ENCODE measurements around the gene PDE4D. TPM values are rescaled to one million over a fixed set of nuclear protein-coding genes. Genes with fewer than 3 reads are reported as not detected.
A peak's percentile ranks its signal among the peaks of the same experiment; 100 is the strongest.

Gene PDE4D
- total RNA-seq, 5 donors from 2014 or later (not counting 1 experiment from before 2014, with no cell fraction given): 45.1 to 136 (median 64.9) TPM

DNA sequence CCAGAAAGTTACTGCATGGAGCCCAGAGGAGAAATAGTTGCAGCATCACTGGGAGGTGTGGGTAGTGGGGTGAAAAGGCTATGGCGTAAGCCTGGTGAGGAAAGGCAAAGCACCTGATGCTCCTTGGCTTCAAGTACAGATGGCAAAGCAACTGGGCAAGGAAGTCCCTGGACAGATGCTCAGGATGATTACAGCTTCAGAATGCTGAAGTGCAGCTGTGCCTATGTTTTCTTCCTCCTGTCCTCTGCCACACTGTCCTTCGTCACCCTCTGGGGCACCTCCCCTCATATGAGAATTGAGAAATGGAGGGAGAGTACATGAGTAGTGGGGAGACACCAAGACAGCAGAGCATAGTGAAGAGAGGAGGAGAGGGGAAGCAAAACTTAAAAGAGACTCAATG lies 328.0 kb downstream of the PDE4D start:
- Mint-ChIP-seq H3K36me3 (no peaks in the 10 kb centered on the region), H3K27ac (no peak overlapping the region), H3K4me1 (peaks cover 7 to 20% (median 8%) of the 10 kb centered on the region in 3 donors), H3K4me3 (no peak overlapping the region), H3K27me3 (no peaks in the 10 kb centered on the region), H3K9me3 (no peaks in the 10 kb centered on the region)
- Histone ChIP-seq H3K4me1 (ENCODE audit: control insufficient read depth in 1 of 2, extremely low read depth in 1 of 2, insufficient read depth in 2 of 2, low read length in 2 of 2) (peaks cover 0 to 2% of the 10 kb centered on the region in 2 experiments), H3K9me3 (no peaks in the 10 kb centered on the region), H3K4me3 (ENCODE audit: control insufficient read depth in 1 of 2, extremely low read depth in 1 of 2, low read length in 1 of 2) (no peak overlapping the region), H3K27ac (ENCODE audit: low read length) (no peak overlapping the region), H3K27me3 (replicated peaks in 1 of 2; ENCODE audit: control insufficient read depth in 2 of 2, extremely low read depth in 1 of 2, insufficient read depth in 2 of 2, low read length in 1 of 2) (no peaks in the 10 kb centered on the region), H3K36me3 (ENCODE audit: control insufficient read depth in 2 of 2, extremely low read depth in 1 of 2, insufficient read depth in 1 of 2, low read length in 1 of 2) (no peaks in the 10 kb centered on the region)
- CTCF ChIA-PET: no interaction called here
- 78% methylated on average over 1 of the region's 2 CpGs for WGBS (ENCODE audit: insufficient coverage)
- POLR2A ChIA-PET: no interaction called here
- no peak for DNase-seq
- no peak for ATAC-seq (replicated peaks in 1 of 4)

GRCh38 chr5:59564895-59565294 lies 328.6 kb downstream of the PDE4D start:
- WGBS (ENCODE audit: insufficient coverage): 82% methylated on average over 1 of the region's 1 CpG
- POLR2A ChIA-PET: no interaction called here
- Histone ChIP-seq H3K27me3 (replicated peaks in 1 of 2; ENCODE audit: control insufficient read depth in 2 of 2, extremely low read depth in 1 of 2, insufficient read depth in 2 of 2, low read length in 1 of 2) (no peaks in the 10 kb centered on the region), H3K4me1 (ENCODE audit: control insufficient read depth in 1 of 2, extremely low read depth in 1 of 2, insufficient read depth in 2 of 2, low read length in 2 of 2) (peaks cover 0 to 2% of the 10 kb centered on the region in 2 experiments), H3K4me3 (ENCODE audit: control insufficient read depth in 1 of 2, extremely low read depth in 1 of 2, low read length in 1 of 2) (no peak overlapping the region), H3K36me3 (ENCODE audit: control insufficient read depth in 2 of 2, extremely low read depth in 1 of 2, insufficient read depth in 1 of 2, low read length in 1 of 2) (no peaks in the 10 kb centered on the region), H3K27ac (ENCODE audit: low read length) (no peak overlapping the region), H3K9me3 (no peaks in the 10 kb centered on the region)
- no peaks in the 10 kb centered on the region for H3K9me3 Mint-ChIP-seq
- ATAC-seq (replicated peaks in 1 of 4): no peak
- no peaks in the 10 kb centered on the region for H3K36me3 Mint-ChIP-seq
- no peaks in the 10 kb centered on the region for H3K27me3 Mint-ChIP-seq
- peaks cover 7 to 20% (median 8%) of the 10 kb centered on the region in 3 donors for H3K4me1 Mint-ChIP-seq
- CTCF ChIA-PET: no interaction called here
- H3K4me3 Mint-ChIP-seq: no peak overlapping the region
- no peak overlapping the region for H3K27ac Mint-ChIP-seq
- no peak for DNase-seq

DNA sequence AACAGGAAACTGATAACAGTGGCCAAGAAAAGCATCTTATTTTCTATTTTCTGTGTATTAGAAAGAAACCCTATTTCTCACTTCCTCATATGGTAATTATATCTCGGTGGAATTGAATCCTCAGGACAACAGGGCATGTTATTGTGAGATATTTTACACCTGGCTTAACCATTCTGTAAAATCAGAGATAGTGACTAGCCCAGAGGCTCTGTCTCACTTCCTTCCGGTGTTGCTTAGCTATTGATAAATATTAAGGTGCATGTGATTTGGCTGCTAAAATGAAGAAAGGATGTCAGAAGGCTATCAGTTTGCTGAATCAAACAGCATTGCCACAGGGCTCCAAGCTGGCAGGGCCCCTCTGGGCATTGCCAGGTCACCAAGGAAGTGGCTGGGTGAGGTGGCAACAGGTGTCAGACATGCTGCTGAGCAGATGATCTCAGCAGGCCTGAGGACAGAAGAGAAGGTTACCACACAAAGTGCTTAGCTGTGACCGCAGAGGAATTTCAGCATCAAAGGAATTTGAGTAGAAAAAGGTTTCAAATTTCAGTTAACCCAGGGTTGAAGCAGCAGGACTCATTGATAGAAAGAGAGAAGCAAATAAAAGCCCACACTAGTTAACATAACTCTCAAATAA lies 330.7 kb downstream of the PDE4D start:
- Histone ChIP-seq H3K27me3 (replicated peaks in 1 of 2; ENCODE audit: control insufficient read depth in 2 of 2, extremely low read depth in 1 of 2, insufficient read depth in 2 of 2, low read length in 1 of 2) (no peaks in the 10 kb centered on the region), H3K4me3 (ENCODE audit: control insufficient read depth in 1 of 2, extremely low read depth in 1 of 2, low read length in 1 of 2) (no peak overlapping the region), H3K36me3 (ENCODE audit: control insufficient read depth in 2 of 2, extremely low read depth in 1 of 2, insufficient read depth in 1 of 2, low read length in 1 of 2) (no peaks in the 10 kb centered on the region), H3K27ac (ENCODE audit: low read length) (no peak overlapping the region), H3K9me3 (no peaks in the 10 kb centered on the region), H3K4me1 (ENCODE audit: control insufficient read depth in 1 of 2, extremely low read depth in 1 of 2, insufficient read depth in 2 of 2, low read length in 2 of 2) (peaks cover 0 to 2% of the 10 kb centered on the region in 2 experiments)
- Mint-ChIP-seq H3K4me1 (peaks cover 7 to 20% (median 8%) of the 10 kb centered on the region in 3 donors), H3K27me3 (no peaks in the 10 kb centered on the region), H3K36me3 (no peaks in the 10 kb centered on the region), H3K4me3 (no peak overlapping the region), H3K9me3 (no peaks in the 10 kb centered on the region), H3K27ac (peak overlapping the region in 1 of 2 donors; percentile 30)
- POLR2A ChIA-PET: no interaction called here
- DNase-seq (peak in 17 of 35 experiments; percentile 1 to 41 (median 9)), ATAC-seq (replicated peaks in 1 of 4) (peak in 3 of 4 experiments; percentile 30 to 68 (median 60))
- CTCF ChIA-PET: no interaction called here
- WGBS (ENCODE audit: insufficient coverage): no CpG with 5 or more reads among the region's 3 CpGs

DNA sequence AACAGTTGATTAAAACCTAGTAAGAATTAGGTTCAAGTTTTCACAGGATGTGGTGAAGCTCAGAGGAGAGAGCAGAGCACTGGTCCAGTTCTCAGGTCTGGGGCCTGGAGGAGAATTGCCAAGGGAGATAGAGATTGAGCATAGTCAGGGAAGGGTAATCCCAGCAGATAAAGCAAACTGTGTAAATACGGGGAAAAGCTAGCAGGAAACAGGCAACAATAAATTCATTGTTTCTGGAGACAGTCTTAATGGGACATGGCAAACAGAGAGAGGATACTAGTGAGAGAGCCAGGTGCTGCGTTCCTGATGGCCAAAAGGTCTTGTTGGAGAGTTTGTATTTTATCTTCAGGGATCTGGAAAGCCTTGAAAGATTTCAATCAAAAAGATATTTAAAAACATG lies 333.0 kb downstream of the PDE4D start:
- DNase-seq (no peak), ATAC-seq (replicated peaks in 1 of 4) (no peak)
- Histone ChIP-seq H3K27me3 (replicated peaks in 1 of 2; ENCODE audit: control insufficient read depth in 2 of 2, extremely low read depth in 1 of 2, insufficient read depth in 2 of 2, low read length in 1 of 2) (no peaks in the 10 kb centered on the region), H3K9me3 (no peaks in the 10 kb centered on the region), H3K36me3 (ENCODE audit: control insufficient read depth in 2 of 2, extremely low read depth in 1 of 2, insufficient read depth in 1 of 2, low read length in 1 of 2) (no peaks in the 10 kb centered on the region), H3K27ac (ENCODE audit: low read length) (no peak overlapping the region), H3K4me3 (ENCODE audit: control insufficient read depth in 1 of 2, extremely low read depth in 1 of 2, low read length in 1 of 2) (no peak overlapping the region), H3K4me1 (ENCODE audit: control insufficient read depth in 1 of 2, extremely low read depth in 1 of 2, insufficient read depth in 2 of 2, low read length in 2 of 2) (peaks cover 0 to 2% of the 10 kb centered on the region in 2 experiments)
- 100% methylated on average over 1 of the region's 2 CpGs for WGBS (ENCODE audit: insufficient coverage)
- H3K36me3 Mint-ChIP-seq: no peaks in the 10 kb centered on the region
- ChIA-PET POLR2A (no interaction called here), CTCF (no interaction called here)
- no peaks in the 10 kb centered on the region for H3K9me3 Mint-ChIP-seq
- peaks cover 7 to 20% (median 8%) of the 10 kb centered on the region in 3 donors for H3K4me1 Mint-ChIP-seq
- H3K27me3 Mint-ChIP-seq: no peaks in the 10 kb centered on the region
- H3K27ac Mint-ChIP-seq: no peak overlapping the region
- no peak overlapping the region for H3K4me3 Mint-ChIP-seq

GRCh38 chr5:59559847-59560246 lies 333.7 kb downstream of the PDE4D start:
- POLR2A ChIA-PET: no interaction called here
- DNase-seq (no peak), ATAC-seq (replicated peaks in 1 of 4) (no peak)
- H3K27ac Mint-ChIP-seq: no peak overlapping the region
- no peaks in the 10 kb centered on the region for H3K9me3 Mint-ChIP-seq
- Histone ChIP-seq H3K4me3 (ENCODE audit: control insufficient read depth in 1 of 2, extremely low read depth in 1 of 2, low read length in 1 of 2) (no peak overlapping the region), H3K27ac (ENCODE audit: low read length) (no peak overlapping the region), H3K4me1 (ENCODE audit: control insufficient read depth in 1 of 2, extremely low read depth in 1 of 2, insufficient read depth in 2 of 2, low read length in 2 of 2) (peaks cover 0 to 2% of the 10 kb centered on the region in 2 experiments), H3K36me3 (ENCODE audit: control insufficient read depth in 2 of 2, extremely low read depth in 1 of 2, insufficient read depth in 1 of 2, low read length in 1 of 2) (no peaks in the 10 kb centered on the region), H3K9me3 (no peaks in the 10 kb centered on the region), H3K27me3 (replicated peaks in 1 of 2; ENCODE audit: control insufficient read depth in 2 of 2, extremely low read depth in 1 of 2, insufficient read depth in 2 of 2, low read length in 1 of 2) (no peaks in the 10 kb centered on the region)
- WGBS (ENCODE audit: insufficient coverage): 73% methylated on average over 2 of the region's 4 CpGs
- CTCF ChIA-PET: no interaction called here
- no peak overlapping the region for H3K4me3 Mint-ChIP-seq
- H3K36me3 Mint-ChIP-seq: no peaks in the 10 kb centered on the region
- H3K4me1 Mint-ChIP-seq: peaks cover 7 to 20% (median 8%) of the 10 kb centered on the region in 3 donors
- H3K27me3 Mint-ChIP-seq: no peaks in the 10 kb centered on the region

DNA sequence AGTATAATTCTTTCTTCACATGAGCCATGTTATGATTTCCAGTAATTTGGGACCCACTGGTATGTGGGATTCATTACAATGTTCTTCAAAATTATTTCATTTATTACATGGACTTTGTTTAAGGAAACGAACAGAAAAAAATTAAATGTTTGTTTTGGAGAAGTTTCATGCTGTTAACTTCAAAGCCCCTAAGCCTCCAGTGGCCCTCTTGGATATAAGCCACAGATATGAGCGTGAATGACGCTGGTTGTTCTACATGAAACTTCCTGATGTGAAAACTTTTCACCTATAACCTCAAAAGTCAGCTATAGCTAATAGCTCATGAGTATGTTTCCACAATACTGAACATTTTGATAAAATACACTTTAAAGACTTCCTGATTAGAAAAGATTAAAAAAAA lies 334.2 kb downstream of the PDE4D start:
- no peaks in the 10 kb centered on the region for H3K9me3 ChIP-seq

More for the DNA sequence above, 334.2 kb downstream of the PDE4D start:
- no peak for DNase-seq
- Histone ChIP-seq H3K4me1 (ENCODE audit: control insufficient read depth in 1 of 2, extremely low read depth in 1 of 2, insufficient read depth in 2 of 2, low read length in 2 of 2) (peaks cover 0 to 2% of the 10 kb centered on the region in 2 experiments), H3K36me3 (ENCODE audit: control insufficient read depth in 2 of 2, extremely low read depth in 1 of 2, insufficient read depth in 1 of 2, low read length in 1 of 2) (no peaks in the 10 kb centered on the region), H3K27ac (ENCODE audit: low read length) (no peak overlapping the region), H3K4me3 (ENCODE audit: control insufficient read depth in 1 of 2, extremely low read depth in 1 of 2, low read length in 1 of 2) (no peak overlapping the region), H3K27me3 (replicated peaks in 1 of 2; ENCODE audit: control insufficient read depth in 2 of 2, extremely low read depth in 1 of 2, insufficient read depth in 2 of 2, low read length in 1 of 2) (no peaks in the 10 kb centered on the region)
- ATAC-seq (replicated peaks in 1 of 4): no peak
- no peaks in the 10 kb centered on the region for H3K9me3 Mint-ChIP-seq
- no peak overlapping the region for H3K4me3 Mint-ChIP-seq
- 30% methylated on average over 2 of the region's 3 CpGs for WGBS (ENCODE audit: insufficient coverage)
- no peak overlapping the region for H3K27ac Mint-ChIP-seq
- H3K4me1 Mint-ChIP-seq: peaks cover 7 to 16% (median 8%) of the 10 kb centered on the region in 3 donors
- CTCF ChIA-PET: no interaction called here
- no peaks in the 10 kb centered on the region for H3K36me3 Mint-ChIP-seq
- POLR2A ChIA-PET: no interaction called here
- no peaks in the 10 kb centered on the region for H3K27me3 Mint-ChIP-seq
